ENCODE data around the gene UBE2E2.

- no peak for TF ChIP-seq POLR2AphosphoS5 (IDR thresholded peaks at IDR 0.05; ENCODE audit: low read depth, low read length)
- no peak for TF ChIP-seq TAF1 (IDR thresholded peaks at IDR 0.05; ENCODE audit: borderline replicate concordance, low read depth, low read length)
- no peak for TF ChIP-seq POLR2A (IDR thresholded peaks at IDR 0.05; ENCODE audit: low read depth, low read length)
Measured at GRCh38 chr3:23292432-23292831, 89.3 kb downstream of the UBE2E2 start.
